ENCODE measurements around the gene SUCO. TPM values are rescaled to one million over a fixed set of nuclear protein-coding genes. Genes with fewer than 3 reads are reported as not detected.

SUCO gene
- total RNA-seq, 1 experiment from 2014 or later: 50.3 TPM

DNA sequence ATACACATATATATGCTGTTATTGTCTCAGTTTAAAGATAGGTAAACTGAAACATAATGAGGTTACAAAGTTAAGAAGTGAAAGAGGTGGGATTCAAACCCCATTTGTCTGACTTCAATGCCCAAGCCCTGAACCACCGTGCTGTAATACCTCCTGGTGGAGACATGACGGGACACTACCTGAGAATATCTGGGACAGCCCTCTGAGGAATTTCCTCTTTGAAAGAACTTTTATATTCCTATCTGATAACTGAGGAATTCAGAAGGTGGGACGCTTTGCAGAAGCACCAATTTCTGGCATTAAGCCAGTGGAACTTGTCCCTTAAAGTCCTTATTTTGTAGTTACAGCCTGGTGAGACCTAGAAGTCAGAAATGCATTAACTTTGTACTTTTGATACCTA, 93.9 kb downstream of the SUCO start:
- BruUV-seq (replicated peaks): no TSS peak
- H3K4me1 Mint-ChIP-seq (ENCODE audit: low read depth, unreplicated experiment): peaks cover 41% of the 10 kb centered on the region
- Histone ChIP-seq H3K36me3 (ENCODE audit: control insufficient read depth, insufficient read depth, low read length) (no peaks in the 10 kb centered on the region), H3K27me3 (replicated peaks; ENCODE audit: control insufficient read depth, insufficient read depth, low read length) (no peaks in the 10 kb centered on the region), H3K4me1 (peaks cover 54% of the 10 kb centered on the region), H3K9me3 (no peaks in the 10 kb centered on the region), H3K4me3 (ENCODE audit: low read depth, low read length) (no peak overlapping the region)
- peak; percentile 29 to 51 for DNase-seq
- H3K36me3 Mint-ChIP-seq (ENCODE audit: insufficient read depth, unreplicated experiment): peaks cover 11% of the 10 kb centered on the region
- no peaks in the 10 kb centered on the region for H3K27me3 Mint-ChIP-seq (ENCODE audit: insufficient read depth, unreplicated experiment)
- intact Hi-C loops (cut with micrococcal nuclease; ENCODE audit: unreplicated experiment): loop anchor here (5.0 kb wide), 1 partner anchor 90 kb away; no protein-coding TSS in a partner anchor
- ChIA-PET POLR2A (no interaction called here), CTCF (no interaction called here)
- H3K4me3 Mint-ChIP-seq (ENCODE audit: unreplicated experiment): no peak overlapping the region
- TF ChIP-seq, protein P1, sequence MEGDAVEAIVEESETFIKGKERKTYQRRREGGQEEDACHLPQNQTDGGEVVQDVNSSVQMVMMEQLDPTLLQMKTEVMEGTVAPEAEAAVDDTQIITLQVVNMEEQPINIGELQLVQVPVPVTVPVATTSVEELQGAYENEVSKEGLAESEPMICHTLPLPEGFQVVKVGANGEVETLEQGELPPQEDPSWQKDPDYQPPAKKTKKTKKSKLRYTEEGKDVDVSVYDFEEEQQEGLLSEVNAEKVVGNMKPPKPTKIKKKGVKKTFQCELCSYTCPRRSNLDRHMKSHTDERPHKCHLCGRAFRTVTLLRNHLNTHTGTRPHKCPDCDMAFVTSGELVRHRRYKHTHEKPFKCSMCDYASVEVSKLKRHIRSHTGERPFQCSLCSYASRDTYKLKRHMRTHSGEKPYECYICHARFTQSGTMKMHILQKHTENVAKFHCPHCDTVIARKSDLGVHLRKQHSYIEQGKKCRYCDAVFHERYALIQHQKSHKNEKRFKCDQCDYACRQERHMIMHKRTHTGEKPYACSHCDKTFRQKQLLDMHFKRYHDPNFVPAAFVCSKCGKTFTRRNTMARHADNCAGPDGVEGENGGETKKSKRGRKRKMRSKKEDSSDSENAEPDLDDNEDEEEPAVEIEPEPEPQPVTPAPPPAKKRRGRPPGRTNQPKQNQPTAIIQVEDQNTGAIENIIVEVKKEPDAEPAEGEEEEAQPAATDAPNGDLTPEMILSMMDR (IDR thresholded peaks at IDR 0.05; ENCODE audit: insufficient read depth in 1 of 2, low read depth in 1 of 2, low read length in 1 of 2, severe bottlenecking in 1 of 2, unreplicated experiment in 1 of 2): no peak
- H3K27ac Mint-ChIP-seq (ENCODE audit: unreplicated experiment): peak overlapping the region; percentile 32
- peaks cover 48% of the 10 kb centered on the region for H3K9me3 Mint-ChIP-seq (ENCODE audit: unreplicated experiment)

DNA sequence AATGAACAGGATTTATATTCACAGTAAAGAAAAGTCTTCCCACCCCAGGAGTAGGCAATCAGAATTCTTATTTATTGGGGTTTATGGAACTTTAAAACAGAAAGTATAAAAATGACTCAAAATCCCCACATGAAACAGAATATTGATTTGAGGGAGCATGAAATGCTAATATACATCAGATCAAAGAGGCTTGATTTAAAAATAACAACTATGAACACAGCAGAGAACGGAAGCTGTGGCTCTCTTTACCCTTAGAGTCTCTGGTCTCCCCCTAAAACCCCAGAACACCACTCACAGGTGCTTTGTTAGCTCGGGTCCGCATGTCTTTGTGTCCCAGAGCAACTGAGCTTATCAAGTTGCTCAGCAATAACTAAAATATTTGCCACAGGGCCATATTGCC, 94.8 kb downstream of the SUCO start:
- POLR2A ChIA-PET: no interaction called here
- Histone ChIP-seq H3K4me1 (peaks cover 60% of the 10 kb centered on the region), H3K4me3 (ENCODE audit: low read depth, low read length) (no peak overlapping the region), H3K9me3 (no peaks in the 10 kb centered on the region), H3K36me3 (ENCODE audit: control insufficient read depth, insufficient read depth, low read length) (no peaks in the 10 kb centered on the region), H3K27me3 (replicated peaks; ENCODE audit: control insufficient read depth, insufficient read depth, low read length) (no peaks in the 10 kb centered on the region)
- H3K27me3 Mint-ChIP-seq (ENCODE audit: insufficient read depth, unreplicated experiment): no peaks in the 10 kb centered on the region
- DNase-seq: no peak
- H3K27ac Mint-ChIP-seq (ENCODE audit: unreplicated experiment): no peak overlapping the region
- peaks cover 35% of the 10 kb centered on the region for H3K4me1 Mint-ChIP-seq (ENCODE audit: low read depth, unreplicated experiment)
- intact Hi-C loops (cut with micrococcal nuclease; ENCODE audit: unreplicated experiment): loop anchor here (5.0 kb wide), 1 partner anchor 90 kb away; no protein-coding TSS in a partner anchor
- BruUV-seq (replicated peaks): no TSS peak
- CTCF ChIA-PET: no interaction called here
- peaks cover 6% of the 10 kb centered on the region for H3K36me3 Mint-ChIP-seq (ENCODE audit: insufficient read depth, unreplicated experiment)
- TF ChIP-seq, protein P1 (IDR thresholded peaks at IDR 0.05; ENCODE audit: insufficient read depth in 1 of 2, low read depth in 1 of 2, low read length in 1 of 2, severe bottlenecking in 1 of 2, unreplicated experiment in 1 of 2): no peak
- H3K9me3 Mint-ChIP-seq (ENCODE audit: unreplicated experiment): peaks cover 47% of the 10 kb centered on the region
- H3K4me3 Mint-ChIP-seq (ENCODE audit: unreplicated experiment): no peak overlapping the region

DNA sequence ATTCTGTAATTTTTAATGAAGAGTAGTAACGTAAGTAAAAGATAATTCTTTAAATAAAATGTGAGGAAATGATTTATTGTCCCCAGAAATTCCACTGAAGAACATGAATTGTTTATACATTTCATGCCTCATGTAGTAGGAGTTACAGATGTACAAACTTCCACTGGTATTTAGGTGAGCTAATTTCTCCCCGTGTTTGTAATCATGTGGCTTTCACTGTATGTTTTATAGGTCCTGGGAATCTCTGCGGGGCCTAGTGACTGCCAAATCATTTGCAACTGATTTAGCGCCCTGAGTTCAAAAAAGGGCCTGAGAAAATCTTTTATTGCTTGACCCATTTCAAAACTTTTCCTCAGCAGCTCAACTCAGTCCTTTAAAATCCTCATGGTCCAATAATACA, 95.5 kb downstream of the SUCO start:
- intact Hi-C loops (cut with micrococcal nuclease; ENCODE audit: unreplicated experiment): loop anchor here (5.0 kb wide), 1 partner anchor 89 kb away; no protein-coding TSS in a partner anchor
- H3K27me3 Mint-ChIP-seq (ENCODE audit: insufficient read depth, unreplicated experiment): no peaks in the 10 kb centered on the region
- H3K27ac Mint-ChIP-seq (ENCODE audit: unreplicated experiment): no peak overlapping the region
- peaks cover 6% of the 10 kb centered on the region for H3K36me3 Mint-ChIP-seq (ENCODE audit: insufficient read depth, unreplicated experiment)
- Histone ChIP-seq H3K4me3 (ENCODE audit: low read depth, low read length) (no peak overlapping the region), H3K4me1 (peaks cover 60% of the 10 kb centered on the region), H3K27me3 (replicated peaks; ENCODE audit: control insufficient read depth, insufficient read depth, low read length) (no peaks in the 10 kb centered on the region), H3K9me3 (no peaks in the 10 kb centered on the region), H3K36me3 (ENCODE audit: control insufficient read depth, insufficient read depth, low read length) (no peaks in the 10 kb centered on the region)
- H3K4me1 Mint-ChIP-seq (ENCODE audit: low read depth, unreplicated experiment): peaks cover 33% of the 10 kb centered on the region
- TF ChIP-seq, protein P1 (IDR thresholded peaks at IDR 0.05; ENCODE audit: insufficient read depth in 1 of 2, low read depth in 1 of 2, low read length in 1 of 2, severe bottlenecking in 1 of 2, unreplicated experiment in 1 of 2): no peak
- ChIA-PET POLR2A (no interaction called here), CTCF (no interaction called here)
- H3K4me3 Mint-ChIP-seq (ENCODE audit: unreplicated experiment): no peak overlapping the region
- DNase-seq: no peak
- BruUV-seq (replicated peaks): no TSS peak
- H3K9me3 Mint-ChIP-seq (ENCODE audit: unreplicated experiment): peaks cover 41% of the 10 kb centered on the region
